ENCODE measurements around the gene DPM3.

GRCh38 chr1:155094622-155094948 lies 45.7 kb downstream of the DPM3 start:
- TF ChIP-seq CTCF (IDR thresholded peaks at IDR 0.05; ENCODE audit: low read length) (no peak), EZH2phosphoT487 (IDR thresholded peaks at IDR 0.05; ENCODE audit: low read length) (no peak), EZH2 (optimal IDR thresholded peaks at IDR 0.05; ENCODE audit: low read depth, low read length) (no peak)
